Measurements from ENCODE around the gene GBP4.

- TF ChIP-seq EZH2 (IDR thresholded peaks at IDR 0.05; ENCODE audit: insufficient read depth, poor library complexity, severe bottlenecking) (no peak), EZH2phosphoT487 (IDR thresholded peaks at IDR 0.05; ENCODE audit: insufficient read depth, low read depth) (no peak)
These were observed 23.0 kb downstream of the GBP4 start, which contains the start of gene GBP7 for GRCh38 chr1:89175601-89176256.

Measured in GM23248 (cell line).